Effector memory CD8-positive, alpha-beta T cell (primary cell): ENCODE data around the gene BARX2.

Source experiments
- ATAC-seq: fragments of 150-1000 bp; cut with Tn5 transposase; replicated peaks from 2 replicates; pipeline ENCODE4 v1.10.0; 2021; ENCODE audit warnings: mild to moderate bottlenecking, moderate library complexity
- DNase-seq, 3 experiments: peaks; one replicate each; pipeline ENCODE4 v3.0.0; 2021
- H3K27ac Mint-ChIP-seq, 2 donors: one replicate each; pipeline ENCODE4 v1.8.0; 2022; ENCODE audit warnings: mild to moderate bottlenecking in 2 of 2, mixed read lengths in 2 of 2, moderate library complexity in 2 of 2
- H3K27me3 Mint-ChIP-seq, 2 donors: one replicate each; pipeline ENCODE4 v1.8.0; 2022; ENCODE audit warnings: mixed read lengths in 2 of 2
- H3K36me3 Mint-ChIP-seq: one replicate; pipeline ENCODE4 v1.8.0; 2022; ENCODE audit warnings: mild to moderate bottlenecking, moderate library complexity, mixed read lengths; ENCODE audit not compliant: insufficient read depth
- H3K4me1 Mint-ChIP-seq, 2 donors: one replicate each; pipeline ENCODE4 v1.8.0; 2022; ENCODE audit warnings: low read depth in 2 of 2, mixed read lengths in 2 of 2
- H3K4me3 Mint-ChIP-seq, 2 donors: one replicate each; pipeline ENCODE4 v1.8.0; 2022; ENCODE audit warnings: mild to moderate bottlenecking in 2 of 2, mixed read lengths in 2 of 2, moderate library complexity in 2 of 2
- H3K9me3 Mint-ChIP-seq, 2 donors: one replicate each; pipeline ENCODE4 v1.8.0; 2022; ENCODE audit warnings: mixed read lengths in 2 of 2

BARX2 gene

GRCh38 chr11:129489249-129489648, 113.6 kb downstream of the BARX2 start:
- Mint-ChIP-seq H3K27ac (no peak overlapping the region), H3K27me3 (peaks cover 5 to 38% of the 10 kb centered on the region in 2 donors), H3K36me3 (no peaks in the 10 kb centered on the region), H3K9me3 (peaks cover 7 to 12% of the 10 kb centered on the region in 2 donors), H3K4me1 (no peaks in the 10 kb centered on the region), H3K4me3 (no peak overlapping the region)
- DNase-seq (no peak), ATAC-seq (no peak)

- no peaks in the 10 kb centered on the region for H3K4me1 Mint-ChIP-seq
- H3K36me3 Mint-ChIP-seq: no peaks in the 10 kb centered on the region
- H3K9me3 Mint-ChIP-seq: peaks cover 7 to 12% of the 10 kb centered on the region in 2 donors
- ATAC-seq: no peak
- DNase-seq: no peak
- H3K27me3 Mint-ChIP-seq: peaks cover 5 to 38% of the 10 kb centered on the region in 2 donors
- H3K4me3 Mint-ChIP-seq: no peak overlapping the region
- no peak overlapping the region for H3K27ac Mint-ChIP-seq
Measured at GRCh38 chr11:129490004-129490403, 114.4 kb downstream of the BARX2 start.

DNA sequence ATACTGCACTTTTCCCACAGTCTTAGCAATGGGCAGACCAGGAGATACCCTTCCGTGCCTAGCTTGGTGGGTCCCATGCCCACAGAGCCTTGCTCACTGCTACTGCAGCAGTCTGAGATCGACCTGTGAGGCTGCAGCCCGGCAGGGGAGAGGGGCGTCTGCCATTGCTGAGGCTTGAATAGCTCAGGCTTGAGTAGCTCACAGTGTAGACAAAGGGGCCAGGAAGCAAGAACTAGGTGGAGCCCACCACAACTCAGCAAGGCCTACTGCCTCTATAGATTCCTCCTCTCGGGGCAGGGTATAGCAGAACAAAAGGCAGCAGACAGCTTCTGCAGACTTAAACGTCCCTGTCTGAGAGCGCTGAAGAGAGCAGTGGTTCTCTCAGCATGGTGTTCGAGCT, 118.1 kb downstream of the BARX2 start:
- DNase-seq (no peak), ATAC-seq (no peak)
- Mint-ChIP-seq H3K4me3 (no peak overlapping the region), H3K36me3 (no peaks in the 10 kb centered on the region), H3K27ac (no peak overlapping the region), H3K9me3 (peaks cover 4 to 12% of the 10 kb centered on the region in 2 donors), H3K27me3 (peaks cover 5 to 29% of the 10 kb centered on the region in 2 donors), H3K4me1 (no peaks in the 10 kb centered on the region)
